Sigmoid colon (tissue), 7 donors: ENCODE measurements around the gene STAM2. TPM values are rescaled to one million over a fixed set of nuclear protein-coding genes. Genes with fewer than 3 reads are reported as not detected.
A peak's percentile ranks its signal among the peaks of the same experiment; 100 is the strongest.

Experiments used
- DNase-seq: peaks from one replicate; pipeline ENCODE4 v3.0.0-alpha.2; 2019
- H3K27ac ChIP-seq, 4 donors: fragments of 200-600 bp; sonication (generic); one replicate each; pipeline ENCODE4 v1.5.1; 2016 to 2019; ENCODE audit warnings: mild to moderate bottlenecking in 1 of 4
- H3K27me3 ChIP-seq, 3 donors: fragments of 200-600 bp; sonication (generic); one replicate each; pipeline ENCODE4 v1.5.1; 2019; ENCODE audit warnings: mild to moderate bottlenecking in 1 of 3
- H3K36me3 ChIP-seq, 4 donors: fragments of 200-600 bp; sonication (generic); one replicate each; pipeline ENCODE4 v1.5.1; 2016 to 2019
- H3K4me1 ChIP-seq, 4 donors: fragments of 200-600 bp; sonication (generic); one replicate each; pipeline ENCODE4 v1.5.1; 2017 to 2019
- H3K4me3 ChIP-seq, 4 donors: fragments of 200-600 bp; sonication (generic); one replicate each; pipeline ENCODE4 v1.5.1; 2017 to 2019; ENCODE audit warnings: mild to moderate bottlenecking in 2 of 4, moderate library complexity in 1 of 4
- H3K9me3 ChIP-seq, 4 donors: fragments of 200-600 bp in 3 of 4; sonication (generic) in 3 of 4; one replicate each; pipeline versions ENCODE4 v1.5.1 to v1.6.1; 2013 to 2019
- EP300 ChIP-seq, 4 donors: sonication (generic); formaldehyde crosslinking; IDR thresholded peaks; one replicate each; pipeline ENCODE4 v1.6.1; 2017; ENCODE audit warnings: antibody characterized with exemption in 4 of 4
- POLR2A ChIP-seq, 2 donors: fragments of 450-650 bp; IDR thresholded peaks; one replicate each; pipeline ENCODE4 v1.6.1; 2016; ENCODE audit warnings: antibody characterized with exemption in 2 of 2, mild to moderate bottlenecking in 2 of 2, moderate library complexity in 2 of 2
- POLR2AphosphoS5 ChIP-seq, 4 donors: sonication (generic); formaldehyde crosslinking; IDR thresholded peaks; one replicate each; pipeline ENCODE4 v1.6.1; 2017; ENCODE audit warnings: antibody characterized with exemption in 4 of 4
- WGBS, 2 donors: extraction: QIAGEN DNeasy Blood & Tissue Kit; methylation state at CpG; one replicate each; pipeline ENCODE4 v1.1.7; 2013; 5-methylcytosine and 5-hydroxymethylcytosine counted together
- intact Hi-C: fragments of 100-400 bp; cut with DNase I; formaldehyde crosslinking; loops from one replicate; pipeline ENCODE4 v1.15.1; 2023
- polyA plus RNA-seq, 3 donors: library from polyadenylated mRNA; stranded (reverse); fragments of 200-250 nt; gene quantifications; one replicate each; pipeline ENCODE4 v1.2.3, GENCODE V29; 2013
- total RNA-seq, 4 donors: library from RNA; depleted of rRNA; stranded (reverse); fragments of >200 nt; gene quantifications; one replicate each; pipeline ENCODE4 v1.1.0, GENCODE V29; 2016
- TF ChIP-seq, protein P1 (sequence below), 4 experiments: fragments of 450-650 bp in 3 of 4; fragments of 200-600 bp in 1 of 4; IDR thresholded peaks; one replicate each; pipeline ENCODE4 v1.5.1; 2016 to 2019; ENCODE audit warnings: antibody characterized with exemption in 4 of 4, mild to moderate bottlenecking in 3 of 4, moderate library complexity in 2 of 4
- donor health status: healthy with polysubstance abuse.
- donor health status: Bipolar disorder and iron deficiency.
- donor health status: healthy.

The STAM2 gene
- total and polyA plus RNA-seq, 7 donors = 9.0 to 36.7 (median 26.3) TPM

DNA sequence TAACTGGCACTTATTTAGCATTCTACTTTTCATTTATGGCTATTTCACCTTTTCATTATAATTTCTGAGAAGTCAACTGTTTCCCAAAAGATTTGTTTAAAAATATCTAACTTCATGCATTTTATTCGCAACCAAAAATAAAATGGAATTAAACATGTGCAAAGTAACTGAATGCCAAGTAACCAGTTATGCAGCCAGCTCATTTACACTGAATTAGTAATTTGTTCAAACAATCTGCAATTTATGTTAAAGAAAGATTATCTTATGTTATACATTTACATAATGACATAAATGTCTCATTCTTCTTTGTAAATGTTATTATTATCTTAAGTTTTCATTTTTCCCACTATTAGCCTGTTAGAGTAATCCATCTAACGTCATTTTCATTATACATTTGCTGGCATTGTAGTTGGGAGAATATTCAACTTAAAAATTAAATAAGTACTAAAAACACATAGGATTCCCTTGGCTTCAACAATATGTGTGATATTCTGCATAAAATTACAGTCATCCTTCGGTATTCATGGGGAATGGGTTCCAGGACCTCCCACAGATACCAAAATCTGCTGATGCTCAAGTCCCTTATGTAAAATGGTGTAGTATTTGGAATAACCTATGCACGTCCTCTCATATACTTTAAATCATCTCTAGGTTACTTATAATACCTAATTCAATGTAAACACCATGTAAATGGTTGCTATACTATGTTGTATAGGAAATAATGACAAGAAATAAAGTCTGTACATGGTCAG, 43.7 kb upstream of the STAM2 start:
- Histone ChIP-seq H3K4me1 (peaks cover 0 to 28% (median 23%) of the 10 kb centered on the region in 4 donors), H3K27ac (no peak overlapping the region), H3K9me3 (no peaks in the 10 kb centered on the region), H3K36me3 (no peaks in the 10 kb centered on the region), H3K4me3 (no peak overlapping the region), H3K27me3 (no peaks in the 10 kb centered on the region)
- no peak for DNase-seq
- TF ChIP-seq POLR2A (IDR thresholded peaks at IDR 0.05) = no peak
- no peak for TF ChIP-seq EP300 (IDR thresholded peaks at IDR 0.05)
- TF ChIP-seq POLR2AphosphoS5 (IDR thresholded peaks at IDR 0.05) = no peak
- TF ChIP-seq, protein P1, sequence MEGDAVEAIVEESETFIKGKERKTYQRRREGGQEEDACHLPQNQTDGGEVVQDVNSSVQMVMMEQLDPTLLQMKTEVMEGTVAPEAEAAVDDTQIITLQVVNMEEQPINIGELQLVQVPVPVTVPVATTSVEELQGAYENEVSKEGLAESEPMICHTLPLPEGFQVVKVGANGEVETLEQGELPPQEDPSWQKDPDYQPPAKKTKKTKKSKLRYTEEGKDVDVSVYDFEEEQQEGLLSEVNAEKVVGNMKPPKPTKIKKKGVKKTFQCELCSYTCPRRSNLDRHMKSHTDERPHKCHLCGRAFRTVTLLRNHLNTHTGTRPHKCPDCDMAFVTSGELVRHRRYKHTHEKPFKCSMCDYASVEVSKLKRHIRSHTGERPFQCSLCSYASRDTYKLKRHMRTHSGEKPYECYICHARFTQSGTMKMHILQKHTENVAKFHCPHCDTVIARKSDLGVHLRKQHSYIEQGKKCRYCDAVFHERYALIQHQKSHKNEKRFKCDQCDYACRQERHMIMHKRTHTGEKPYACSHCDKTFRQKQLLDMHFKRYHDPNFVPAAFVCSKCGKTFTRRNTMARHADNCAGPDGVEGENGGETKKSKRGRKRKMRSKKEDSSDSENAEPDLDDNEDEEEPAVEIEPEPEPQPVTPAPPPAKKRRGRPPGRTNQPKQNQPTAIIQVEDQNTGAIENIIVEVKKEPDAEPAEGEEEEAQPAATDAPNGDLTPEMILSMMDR (IDR thresholded peaks at IDR 0.05) = no peak
- intact Hi-C loops = no loop called here
- 89 to 92% methylated on average over 4 of the region's 4 CpGs for WGBS, 2 donors

DNA sequence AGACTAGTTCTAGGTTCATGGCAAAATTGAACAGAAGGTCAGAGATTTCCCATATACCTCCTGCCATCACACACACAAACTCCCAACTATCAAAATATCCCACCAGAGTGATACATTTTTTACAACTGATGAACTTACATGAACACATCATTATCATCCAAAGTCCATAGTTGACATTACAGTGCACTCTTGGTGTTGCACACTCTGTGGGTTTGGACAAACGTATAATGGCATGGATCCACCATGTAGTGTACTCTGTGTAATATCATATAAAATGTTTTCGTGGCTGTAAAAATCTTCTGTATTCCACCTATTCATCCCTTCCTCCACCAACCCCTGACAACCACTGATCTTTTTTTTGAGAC, 25.9 kb upstream of the STAM2 start:
- Histone ChIP-seq H3K36me3 (no peaks in the 10 kb centered on the region), H3K27me3 (no peaks in the 10 kb centered on the region), H3K4me1 (no peaks in the 10 kb centered on the region), H3K4me3 (no peak overlapping the region), H3K27ac (no peak overlapping the region), H3K9me3 (no peaks in the 10 kb centered on the region)
- WGBS, 2 donors = 92 to 93% methylated on average over 2 of the region's 2 CpGs
- TF ChIP-seq, protein P1 (IDR thresholded peaks at IDR 0.05) = no peak
- TF ChIP-seq POLR2AphosphoS5 (IDR thresholded peaks at IDR 0.05) = no peak
- no peak for TF ChIP-seq POLR2A (IDR thresholded peaks at IDR 0.05)
- no peak for TF ChIP-seq EP300 (IDR thresholded peaks at IDR 0.05)
- intact Hi-C loops = no loop called here
- no peak for DNase-seq

DNA sequence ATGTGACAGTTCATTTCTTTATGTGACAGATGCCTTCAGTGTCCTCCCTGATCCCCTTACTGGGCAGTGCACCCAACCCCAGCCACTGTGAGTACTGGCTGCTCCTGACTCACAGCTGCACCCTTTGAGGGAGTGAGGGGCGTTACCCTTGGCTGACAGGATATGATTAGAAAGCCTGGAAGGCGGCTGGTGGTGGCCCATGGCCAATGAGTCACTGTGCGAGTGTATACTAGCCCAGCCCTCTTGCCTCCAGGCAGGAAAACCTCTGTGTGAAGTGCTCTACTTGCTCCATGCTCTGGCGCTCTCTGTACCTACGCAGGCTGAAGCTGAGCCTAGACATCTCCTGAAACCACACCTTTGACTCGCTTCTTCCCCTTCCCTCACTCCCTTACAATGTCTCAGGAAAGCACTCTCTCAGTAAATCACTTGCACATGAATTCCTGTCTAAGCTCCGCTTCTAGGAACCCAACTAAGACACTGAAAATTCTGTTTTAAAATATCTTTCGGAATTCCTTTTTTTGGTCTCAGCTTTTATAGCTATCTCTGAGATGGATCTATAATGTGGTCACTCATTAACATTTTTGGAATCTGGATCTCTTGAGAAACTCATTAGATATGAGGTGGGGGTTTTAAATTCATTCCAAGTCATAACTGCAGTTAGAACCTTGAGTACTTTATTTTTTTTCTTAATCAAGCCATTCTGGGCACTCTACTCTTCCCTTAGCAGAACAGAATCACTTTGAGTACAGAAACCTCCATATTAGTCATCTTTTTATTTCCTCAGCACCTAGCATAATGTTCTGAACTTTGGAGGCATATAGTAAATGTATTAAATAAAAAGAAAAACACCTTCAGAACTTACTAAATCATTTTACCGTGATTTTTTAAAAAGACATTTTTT, 25.3 kb upstream of the STAM2 start:
- H3K4me1 ChIP-seq = no peaks in the 10 kb centered on the region
- peak; percentile 91 for DNase-seq
- no peak overlapping the region for H3K27ac ChIP-seq
- H3K36me3 ChIP-seq = no peaks in the 10 kb centered on the region
- no peaks in the 10 kb centered on the region for H3K27me3 ChIP-seq
- WGBS, 2 donors = 46 to 72% methylated on average over 9 of the region's 9 CpGs
- H3K9me3 ChIP-seq = no peaks in the 10 kb centered on the region
- H3K4me3 ChIP-seq = no peak overlapping the region
- TF ChIP-seq POLR2A (IDR thresholded peaks at IDR 0.05) (no peak), POLR2AphosphoS5 (IDR thresholded peaks at IDR 0.05) (peak in 1 of 4 donors; percentile 53), EP300 (IDR thresholded peaks at IDR 0.05) (no peak)
- TF ChIP-seq, protein P1 (IDR thresholded peaks at IDR 0.05) = no peak
- intact Hi-C loops = no loop called here

DNA sequence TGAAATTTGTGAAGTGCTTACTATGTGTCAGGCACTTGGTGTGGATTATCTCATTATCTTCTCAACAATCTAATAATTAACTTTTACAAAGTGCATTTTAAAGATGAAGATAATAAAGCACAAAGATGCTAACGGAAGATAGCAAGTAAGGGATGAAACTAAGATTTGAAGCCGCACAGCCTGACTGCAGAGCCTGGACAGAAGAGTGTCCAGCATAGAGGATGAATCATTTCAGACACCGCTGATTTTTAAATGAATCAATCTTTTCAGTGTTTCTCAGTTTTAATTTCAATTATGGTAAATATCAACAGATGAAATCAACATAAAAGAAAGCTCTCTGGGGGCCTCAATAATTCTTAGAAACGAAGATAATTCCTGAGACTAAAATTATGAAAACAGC, 24.5 kb upstream of the STAM2 start:
- Histone ChIP-seq H3K4me1 (no peaks in the 10 kb centered on the region), H3K36me3 (no peaks in the 10 kb centered on the region), H3K27ac (no peak overlapping the region), H3K9me3 (no peaks in the 10 kb centered on the region), H3K4me3 (no peak overlapping the region), H3K27me3 (no peaks in the 10 kb centered on the region)
- 85 to 89% methylated on average over 4 of the region's 4 CpGs for whole genome bisulfite sequencing, 2 donors
- TF ChIP-seq, protein P1 (IDR thresholded peaks at IDR 0.05) = no peak
- no peak for TF ChIP-seq EP300 (IDR thresholded peaks at IDR 0.05)
- no peak for TF ChIP-seq POLR2AphosphoS5 (IDR thresholded peaks at IDR 0.05)
- no peak for TF ChIP-seq POLR2A (IDR thresholded peaks at IDR 0.05)
- no peak for DNase-seq
- intact Hi-C loops = no loop called here
